GM19238 (cell line): ENCODE measurements around the gene GPLD1.
"Not testable (repeated sequence)": the region's sequence is repeated elsewhere in the genome, so short reads cannot be mapped to it uniquely, and the experiment has no call there.

Source experiments
- DNase-seq: peaks from one replicate; pipeline ENCODE4 v3.0.0; 2011; ENCODE audit warnings: low spot score; ENCODE audit not compliant: insufficient read length

GPLD1 gene, protein sequence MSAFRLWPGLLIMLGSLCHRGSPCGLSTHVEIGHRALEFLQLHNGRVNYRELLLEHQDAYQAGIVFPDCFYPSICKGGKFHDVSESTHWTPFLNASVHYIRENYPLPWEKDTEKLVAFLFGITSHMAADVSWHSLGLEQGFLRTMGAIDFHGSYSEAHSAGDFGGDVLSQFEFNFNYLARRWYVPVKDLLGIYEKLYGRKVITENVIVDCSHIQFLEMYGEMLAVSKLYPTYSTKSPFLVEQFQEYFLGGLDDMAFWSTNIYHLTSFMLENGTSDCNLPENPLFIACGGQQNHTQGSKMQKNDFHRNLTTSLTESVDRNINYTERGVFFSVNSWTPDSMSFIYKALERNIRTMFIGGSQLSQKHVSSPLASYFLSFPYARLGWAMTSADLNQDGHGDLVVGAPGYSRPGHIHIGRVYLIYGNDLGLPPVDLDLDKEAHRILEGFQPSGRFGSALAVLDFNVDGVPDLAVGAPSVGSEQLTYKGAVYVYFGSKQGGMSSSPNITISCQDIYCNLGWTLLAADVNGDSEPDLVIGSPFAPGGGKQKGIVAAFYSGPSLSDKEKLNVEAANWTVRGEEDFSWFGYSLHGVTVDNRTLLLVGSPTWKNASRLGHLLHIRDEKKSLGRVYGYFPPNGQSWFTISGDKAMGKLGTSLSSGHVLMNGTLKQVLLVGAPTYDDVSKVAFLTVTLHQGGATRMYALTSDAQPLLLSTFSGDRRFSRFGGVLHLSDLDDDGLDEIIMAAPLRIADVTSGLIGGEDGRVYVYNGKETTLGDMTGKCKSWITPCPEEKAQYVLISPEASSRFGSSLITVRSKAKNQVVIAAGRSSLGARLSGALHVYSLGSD

DNA sequence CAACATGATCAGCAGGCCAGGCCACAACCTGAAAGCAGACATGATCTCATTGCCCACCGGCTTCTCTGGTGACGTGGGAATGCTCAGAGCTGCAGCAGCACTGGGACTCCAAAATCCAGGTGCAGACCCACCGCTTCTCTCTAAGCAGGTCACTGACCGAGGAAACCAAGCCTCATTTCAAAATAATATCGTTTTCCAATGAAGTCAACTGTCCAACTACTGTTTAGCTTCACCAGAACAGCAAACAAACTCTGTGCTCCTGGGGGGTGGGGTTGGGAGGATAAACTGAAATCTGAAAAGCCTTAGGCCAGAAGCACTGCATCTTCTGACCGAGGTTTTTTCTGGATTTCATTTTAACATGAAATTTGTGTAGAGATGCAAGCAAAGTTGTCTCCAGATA lies at the start of gene GPLD1:
Gene GPLD1 (minus strand): TSS at position 109 of the 400 bp plus-strand sequence. CDS start 67 bp downstream, at position 42.
- no peak for DNase-seq

DNA sequence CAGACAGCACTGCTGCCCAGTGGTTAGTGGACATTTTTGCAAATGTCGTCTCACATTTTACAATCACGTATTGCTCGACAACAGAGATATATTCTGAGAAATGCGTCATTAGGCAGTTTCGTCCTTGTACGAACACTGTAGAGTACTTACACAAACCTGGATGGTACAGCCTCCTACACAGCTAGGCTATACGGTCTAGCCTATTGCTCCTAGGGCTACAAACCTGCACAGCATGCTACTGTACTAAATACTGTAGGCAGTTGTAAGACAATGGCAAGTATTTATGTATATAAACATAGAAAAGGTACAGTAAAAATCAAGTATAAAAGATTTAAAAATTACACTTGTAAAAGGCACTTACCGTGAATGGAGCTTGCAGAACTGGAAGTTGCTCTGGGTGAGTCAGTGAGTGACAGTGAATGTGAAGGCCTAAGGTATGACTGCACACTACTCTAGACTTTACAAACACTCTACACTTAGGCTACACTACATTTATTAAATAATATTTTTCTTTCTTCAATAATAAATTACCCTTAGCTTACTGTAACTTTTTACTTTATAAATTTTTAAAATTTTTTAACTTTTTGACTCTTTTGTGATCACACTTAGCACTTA lies 48.5 kb upstream of the GPLD1 start:
- no peak for DNase-seq

DNA sequence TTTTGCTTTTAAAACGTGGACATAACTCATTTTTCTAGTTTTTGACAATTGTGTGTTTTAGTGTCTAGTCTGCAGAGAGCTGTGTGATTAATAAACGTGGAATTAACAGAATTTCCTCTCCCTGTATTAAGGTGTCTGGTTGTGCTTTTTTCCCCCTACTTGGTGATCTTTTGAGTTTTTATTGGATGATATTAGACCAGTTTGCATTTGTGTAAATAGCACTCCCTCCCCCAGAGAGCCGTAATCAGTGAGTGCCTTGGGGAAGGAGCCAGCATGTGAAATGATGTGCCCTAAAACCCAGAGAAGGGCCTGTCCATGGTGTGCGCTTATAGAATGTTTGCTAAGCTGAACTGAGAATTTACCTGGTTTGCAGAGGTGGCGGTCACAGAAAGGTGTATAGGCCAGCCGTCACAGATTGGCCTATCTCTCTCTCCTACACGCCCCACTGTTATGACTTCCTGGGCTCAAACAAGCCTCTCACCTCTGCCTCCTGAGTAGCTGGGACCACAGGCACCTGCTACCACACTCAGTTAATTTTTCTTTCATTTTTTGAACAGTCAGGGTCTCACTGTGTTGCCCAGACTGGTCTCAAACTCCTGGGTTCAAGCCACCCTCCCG lies 47.8 kb upstream of the GPLD1 start:
- DNase-seq, result no peak

DNA sequence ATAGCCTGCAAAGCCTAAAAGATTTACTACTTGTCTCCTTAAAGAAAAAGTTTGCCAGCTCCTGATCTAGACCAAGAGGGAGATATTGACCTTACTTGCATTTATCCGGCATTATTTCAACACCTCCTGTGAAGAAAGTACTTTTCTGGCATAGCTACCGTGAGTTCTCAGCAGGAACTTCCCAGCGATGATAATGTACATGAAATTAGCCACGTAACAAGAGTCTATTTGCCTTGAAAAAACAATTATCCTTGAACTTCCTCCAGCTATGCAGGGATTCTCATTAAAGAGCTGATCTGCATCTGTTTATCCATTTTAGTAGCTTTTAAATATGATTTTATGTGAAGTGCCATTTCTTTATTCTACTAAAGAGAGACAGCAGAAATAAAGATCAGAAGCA lies 47.1 kb upstream of the GPLD1 start:
- no peak for DNase-seq

DNA sequence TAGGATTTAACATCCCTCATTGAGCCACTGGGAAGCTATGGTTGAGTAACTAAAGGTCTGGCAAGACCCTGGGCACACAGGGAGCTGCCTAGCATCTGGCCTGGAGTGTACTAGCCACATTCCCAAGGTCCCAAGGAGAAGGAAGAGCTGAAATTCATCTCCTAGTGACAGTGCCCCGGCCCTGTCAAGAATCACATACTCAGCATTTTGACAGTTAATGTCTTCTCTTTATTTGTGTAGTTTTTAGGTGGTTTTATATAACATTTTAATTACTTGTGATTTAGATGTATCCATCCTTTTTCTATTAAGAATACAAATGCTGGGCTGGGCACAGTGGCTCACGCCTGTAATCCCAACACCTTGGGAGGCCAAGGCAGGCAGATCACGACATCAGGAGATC lies 45.8 kb upstream of the GPLD1 start:
- DNase-seq, result no peak

DNA sequence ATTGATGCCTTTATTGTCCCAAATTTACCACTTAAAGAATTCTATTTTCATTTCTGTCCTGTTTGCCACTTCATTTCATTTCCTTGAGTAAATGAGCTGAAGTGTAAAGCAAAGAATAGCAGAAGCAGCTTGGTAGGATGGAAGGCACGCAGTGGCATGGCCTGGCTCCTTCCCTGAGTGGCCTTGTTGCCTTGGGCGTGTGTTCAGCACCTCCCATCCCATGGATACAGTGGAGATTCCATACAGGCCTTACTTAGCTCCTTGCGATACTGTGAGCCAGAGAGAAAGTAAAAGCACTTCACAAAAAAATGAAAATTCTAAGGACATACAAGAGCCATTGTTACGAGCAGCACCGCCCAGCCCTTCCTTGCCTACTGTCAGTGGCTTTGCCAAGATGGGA lies 45.0 kb upstream of the GPLD1 start:
- DNase-seq, result no peak

DNA sequence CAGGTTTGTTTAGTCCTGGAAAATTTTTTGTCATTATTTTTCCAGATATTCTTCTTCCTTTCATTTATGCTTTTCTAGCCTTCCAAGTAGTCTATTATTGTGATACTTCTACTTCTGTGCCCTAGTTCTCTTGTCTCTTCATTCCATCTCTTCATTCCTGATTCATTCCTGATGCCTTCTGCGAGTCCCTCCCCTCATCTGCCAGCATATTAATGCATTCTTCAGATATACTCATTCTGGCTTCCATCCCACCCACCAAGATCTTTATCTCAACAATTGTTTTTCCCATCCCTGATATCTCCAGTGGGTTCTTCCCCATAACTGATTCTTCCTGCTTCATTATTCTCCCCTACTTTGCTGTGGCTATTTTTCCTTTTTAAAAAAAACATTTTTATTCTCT lies 40.6 kb upstream of the GPLD1 start:
- no peak for DNase-seq

DNA sequence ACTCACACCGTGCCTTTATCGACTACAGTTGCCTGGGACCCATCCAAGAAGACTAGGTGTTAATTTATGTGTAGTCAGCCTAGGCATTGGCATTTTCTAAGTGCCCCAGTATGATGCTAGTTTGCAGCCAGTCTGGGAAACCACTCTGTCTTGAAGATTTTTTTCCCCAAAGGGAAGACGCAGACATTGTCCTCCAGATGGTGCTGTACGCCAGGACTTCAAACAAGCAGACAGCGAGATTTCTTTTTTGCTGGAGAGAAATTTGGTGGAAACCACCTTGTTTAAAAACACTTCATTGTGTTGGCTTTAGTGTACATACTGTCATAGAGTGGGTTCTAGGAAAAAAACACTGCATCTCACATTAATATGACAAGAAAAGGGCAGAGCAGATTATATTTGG lies 35.4 kb upstream of the GPLD1 start:
- no peak for DNase-seq

DNA sequence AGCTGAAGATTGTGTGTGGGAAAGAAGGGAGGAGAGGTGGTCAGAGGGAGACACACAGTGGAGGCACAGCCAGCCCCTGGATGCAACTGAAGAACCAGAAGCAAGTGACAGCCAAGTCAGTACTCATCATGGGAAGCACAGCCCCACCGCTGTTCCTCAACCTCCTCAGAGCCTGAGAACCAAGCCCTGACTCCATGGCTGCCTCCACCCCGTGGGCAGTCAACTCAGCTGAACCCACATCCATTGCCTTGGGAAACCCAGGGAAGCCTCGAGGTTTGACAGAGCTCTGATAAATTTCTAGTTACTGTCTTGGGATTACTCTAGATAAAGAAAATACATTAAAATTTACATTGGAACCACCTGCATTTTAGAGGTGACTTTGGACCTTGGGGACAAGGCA lies 35.0 kb upstream of the GPLD1 start:
- no peak for DNase-seq

DNA sequence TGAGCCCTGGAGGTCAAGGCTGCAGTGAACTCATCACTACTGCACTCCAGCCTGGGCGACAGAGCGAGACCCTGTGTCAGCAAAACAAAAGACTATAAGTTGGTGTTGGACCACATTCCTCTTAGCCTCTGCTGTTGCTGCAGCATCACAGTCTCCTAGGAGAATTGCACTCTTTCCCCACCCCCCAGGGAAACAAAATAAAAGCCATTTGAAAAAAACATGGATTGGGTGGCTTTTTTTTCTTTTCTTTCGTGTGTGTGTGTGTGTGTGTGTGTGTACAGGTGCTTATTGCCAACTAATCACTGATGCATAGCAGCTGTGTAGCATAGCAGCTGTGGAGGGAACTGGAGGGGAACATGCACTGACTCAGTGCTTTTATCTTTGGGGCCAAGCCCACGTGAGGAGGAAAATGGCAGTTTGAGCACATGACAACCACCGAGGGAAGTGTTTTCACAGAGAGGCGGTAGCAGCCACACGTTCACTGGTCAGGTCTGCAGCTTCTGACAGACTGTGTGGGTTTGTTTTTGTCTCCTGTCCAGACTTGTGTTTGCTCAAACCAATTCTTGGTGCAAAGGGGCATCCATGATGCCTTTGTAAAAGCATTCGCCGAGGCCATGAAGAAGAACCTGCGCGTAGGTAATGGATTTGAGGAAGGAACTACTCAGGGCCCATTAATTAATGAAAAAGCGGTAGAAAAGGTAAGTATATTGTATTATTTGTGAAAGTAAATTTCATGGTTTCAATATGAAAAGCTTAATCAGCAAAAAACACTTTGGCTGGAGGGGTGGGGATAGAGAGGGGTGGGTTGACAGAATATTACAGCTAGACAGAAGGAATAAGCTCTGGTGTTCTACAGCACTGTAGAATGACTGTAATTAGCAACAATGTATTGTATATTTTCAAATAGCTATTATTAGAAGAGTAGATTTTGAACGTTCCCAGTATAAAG lies 33.1 kb upstream of the GPLD1 start:
- no peak for DNase-seq

DNA sequence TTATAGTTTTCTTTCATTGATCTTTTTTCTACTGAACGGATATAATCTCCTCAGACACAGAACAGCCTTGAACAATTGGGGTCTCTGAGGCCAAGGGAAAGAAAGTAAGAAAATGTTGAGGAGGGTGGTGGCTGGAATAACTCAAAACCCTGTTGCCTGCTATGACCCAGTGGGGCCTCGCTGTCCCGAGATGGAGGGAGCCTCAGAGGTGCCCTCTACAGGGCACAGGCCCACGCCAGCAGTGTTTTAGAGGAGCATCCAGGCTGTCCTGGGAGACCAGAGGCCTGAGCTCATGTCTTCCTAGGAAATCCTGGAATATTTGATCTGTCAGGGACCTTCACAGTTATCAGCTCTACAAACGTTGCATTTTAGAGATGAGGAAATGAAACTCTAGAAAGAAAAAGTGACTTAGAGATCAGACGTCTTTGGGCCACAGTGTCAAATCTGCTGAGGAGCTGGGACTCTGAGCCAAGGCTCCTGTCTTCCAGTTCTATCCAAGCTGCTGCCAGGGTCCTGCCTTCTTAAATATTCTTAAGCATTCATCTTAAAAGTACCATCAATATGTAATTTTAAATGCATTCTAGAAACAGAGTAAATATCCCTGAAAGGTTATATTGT lies 31.7 kb upstream of the GPLD1 start:
- DNase-seq, result no peak

DNA sequence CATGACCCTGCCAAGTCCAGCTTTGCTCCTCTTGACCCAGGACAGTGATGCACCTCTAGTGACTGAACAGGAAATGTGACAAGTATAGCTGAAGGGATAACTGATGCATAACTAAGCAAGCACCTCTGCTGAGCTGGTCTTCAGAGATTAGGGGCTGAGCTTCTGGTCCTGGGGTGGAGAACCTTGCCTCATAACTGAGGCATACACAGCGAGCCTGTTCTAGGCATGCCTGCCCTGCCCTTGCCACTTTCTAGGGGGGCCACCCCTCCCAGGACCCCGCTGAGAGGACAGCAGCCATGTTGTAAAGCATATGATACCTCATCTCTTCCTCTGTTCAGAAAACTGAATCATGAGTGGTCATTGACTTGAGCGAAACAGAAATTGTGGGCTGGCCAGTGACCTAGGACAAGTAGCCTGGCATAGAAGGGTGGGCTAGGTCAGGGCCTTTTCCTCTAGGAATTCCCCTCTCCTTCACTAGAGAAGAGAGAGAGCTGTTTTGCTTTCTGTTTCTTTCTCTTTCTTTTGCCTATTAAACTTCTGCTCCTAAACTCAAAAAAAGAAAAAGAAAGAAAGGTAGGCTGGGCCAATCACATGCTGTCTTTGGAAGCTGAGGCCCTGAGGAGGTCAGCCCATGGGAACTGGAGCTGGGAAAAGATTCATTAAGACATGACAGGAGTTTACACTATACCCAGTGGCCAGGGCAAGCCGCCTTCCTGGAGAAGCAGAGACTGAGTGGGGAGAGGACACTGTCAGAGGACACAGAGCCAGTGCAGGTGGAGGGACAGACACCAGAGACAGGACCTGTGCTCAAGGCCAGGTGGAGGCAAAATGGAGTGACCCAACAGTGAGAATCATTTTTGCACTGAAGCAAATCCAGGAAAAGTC lies 28.5 kb upstream of the GPLD1 start:
- no peak for DNase-seq

DNA sequence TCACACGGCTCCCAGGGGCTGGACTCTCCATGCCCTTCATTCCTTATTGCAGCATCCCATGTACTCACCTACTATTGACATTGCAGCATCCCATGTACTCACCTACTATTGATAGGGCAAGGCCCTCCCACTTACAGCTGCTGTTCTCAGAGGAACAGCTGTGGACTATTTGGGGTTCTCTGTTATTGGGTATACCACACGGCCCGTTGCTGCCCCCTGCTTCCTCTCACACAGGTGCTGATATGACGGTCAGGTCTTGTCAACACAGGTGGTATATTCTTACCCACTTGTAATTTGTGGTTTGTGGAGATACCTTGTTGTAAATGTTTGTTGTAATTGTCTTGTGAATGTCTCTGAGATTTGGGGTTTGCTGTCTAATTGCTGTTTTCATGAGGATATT lies 24.2 kb upstream of the GPLD1 start:
- no peak for DNase-seq

DNA sequence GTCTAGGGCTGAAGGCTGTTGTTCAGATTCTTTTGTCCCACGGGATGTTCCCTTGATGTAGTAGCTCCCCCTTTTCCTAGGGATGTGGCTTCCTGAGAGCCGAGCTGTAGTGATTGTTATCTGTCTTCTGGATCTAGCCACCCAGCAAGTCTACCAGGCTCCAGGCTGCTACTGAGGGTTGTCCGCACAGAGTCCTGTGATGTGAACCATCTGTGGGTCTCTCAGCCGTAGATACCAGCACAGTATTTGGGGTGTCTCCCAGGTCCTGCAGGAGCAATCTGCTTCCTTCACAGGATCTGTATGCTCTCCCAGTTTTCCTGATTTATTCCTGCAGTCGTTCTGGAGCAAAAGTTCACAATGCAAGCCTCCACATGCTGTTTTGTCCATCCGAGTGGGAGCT lies 22.6 kb upstream of the GPLD1 start:
- not testable (repeated sequence) for DNase-seq

DNA sequence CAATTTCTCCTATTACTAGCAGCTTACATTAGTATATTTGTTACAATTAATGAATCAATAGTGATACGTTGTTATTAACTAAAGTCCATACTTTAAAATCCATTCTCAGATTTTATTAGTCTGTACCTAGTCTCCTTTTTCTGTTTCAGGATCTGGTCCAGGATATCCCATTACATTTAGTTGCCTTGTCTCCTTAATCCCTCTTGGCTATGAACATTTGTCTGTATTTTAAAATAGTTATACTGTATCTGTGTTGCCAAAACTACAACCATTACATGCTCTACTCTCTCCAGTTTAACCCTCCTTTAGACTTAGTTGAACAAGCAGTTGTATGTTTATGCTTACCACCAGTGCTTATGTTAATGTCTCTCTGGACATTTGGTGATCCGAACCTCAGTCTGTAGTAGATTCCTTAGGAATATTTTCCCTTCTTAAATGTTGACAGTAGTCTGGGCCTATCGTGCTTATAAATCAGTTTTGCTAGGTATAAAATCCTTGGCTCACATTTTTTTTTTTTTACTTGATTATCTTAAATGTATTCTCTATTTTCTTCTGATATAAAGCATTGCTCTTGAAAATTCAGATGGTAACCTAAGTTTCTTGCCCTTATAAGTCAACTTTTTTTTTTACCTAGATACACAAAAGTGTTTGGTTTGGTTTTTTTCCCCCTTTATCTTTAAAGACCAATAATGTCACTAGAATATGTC lies 17.6 kb upstream of the GPLD1 start:
- no peak for DNase-seq

DNA sequence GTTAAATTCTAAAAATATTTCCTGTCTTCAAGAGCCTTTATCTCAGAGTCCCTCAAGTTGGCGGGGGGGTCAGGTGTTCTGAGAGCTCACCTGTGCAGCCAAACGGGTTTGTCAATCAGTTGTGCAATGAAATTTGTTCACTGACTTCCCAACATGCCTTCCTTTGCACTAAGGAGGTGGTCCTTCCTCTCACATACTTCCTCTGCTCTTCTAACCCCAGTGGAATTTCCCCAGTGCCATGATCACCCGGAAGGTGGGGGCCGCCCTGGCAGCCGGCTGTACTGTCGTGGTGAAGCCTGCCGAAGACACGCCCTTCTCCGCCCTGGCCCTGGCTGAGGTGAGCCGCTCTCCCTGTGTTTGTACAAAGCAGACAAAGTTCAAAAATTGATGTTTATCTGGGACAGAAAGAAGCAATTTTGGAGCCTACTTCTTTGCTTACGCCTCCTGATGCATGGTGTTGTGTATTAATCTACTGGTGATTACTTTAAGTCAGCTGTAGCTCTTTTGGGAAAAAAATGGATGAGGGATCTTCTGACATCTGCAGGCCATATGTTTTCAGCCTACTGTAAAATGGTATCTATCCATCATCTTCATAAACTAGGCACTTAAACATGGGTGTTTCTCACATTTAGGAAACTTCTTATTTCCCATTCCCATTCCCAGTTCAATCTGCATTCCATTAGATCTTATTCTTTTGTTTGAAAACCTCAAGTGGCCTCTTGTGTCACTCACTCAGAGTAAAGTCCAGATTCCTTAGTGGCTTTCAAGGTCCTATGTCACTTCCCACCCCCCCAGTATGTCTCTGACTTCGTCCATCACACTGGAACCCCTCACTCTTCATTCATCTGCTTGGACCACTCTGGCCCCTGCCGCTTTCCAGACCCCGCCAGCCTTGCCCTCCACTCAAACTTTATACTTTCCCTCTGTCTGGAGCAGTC lies 15.5 kb upstream of the GPLD1 start:
- DNase-seq, result no peak

DNA sequence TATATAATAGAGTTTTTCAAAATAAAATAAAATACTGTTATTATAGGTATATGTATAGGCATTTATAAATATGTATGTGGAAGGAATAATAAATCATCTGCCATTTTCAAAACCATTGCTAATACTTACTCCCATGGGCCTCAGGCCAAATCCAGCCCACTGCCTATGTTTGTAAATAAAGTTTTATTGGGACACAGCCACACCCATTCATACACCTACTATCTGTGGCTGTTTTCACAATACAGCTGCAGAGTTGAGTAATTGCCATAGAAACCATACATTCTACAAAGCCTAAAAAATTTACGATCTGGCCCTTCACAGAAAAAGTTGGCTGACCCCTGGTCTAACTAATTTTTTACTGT lies 14.9 kb upstream of the GPLD1 start:
- DNase-seq, result no peak

DNA sequence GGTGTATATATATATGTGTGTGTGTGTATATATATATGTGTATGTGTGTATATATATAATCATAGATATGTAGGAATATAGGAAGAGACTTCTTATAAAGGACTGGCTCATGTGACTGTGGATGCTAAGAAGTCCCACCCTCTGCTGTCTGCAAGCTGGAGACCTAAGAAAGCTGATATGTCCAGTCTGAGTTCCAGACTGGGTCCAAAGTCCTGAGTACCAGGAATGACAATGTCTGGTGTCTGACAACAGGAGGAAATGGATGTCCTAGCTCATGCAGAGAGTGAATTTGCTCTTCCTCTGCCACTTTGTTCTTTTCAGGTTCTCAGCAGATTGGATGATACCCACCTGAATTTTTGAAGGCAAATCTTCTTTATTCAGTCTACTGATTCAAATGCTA lies 12.5 kb upstream of the GPLD1 start:
- no peak for DNase-seq
